ENCODE data around the gene LSP1.

The LSP1 gene

GRCh38 chr11:1844221-1845094, 8.4 kb upstream of the LSP1 start:
- no peak for DNase-seq (ENCODE audit: extremely low read depth, low read depth)

DNA sequence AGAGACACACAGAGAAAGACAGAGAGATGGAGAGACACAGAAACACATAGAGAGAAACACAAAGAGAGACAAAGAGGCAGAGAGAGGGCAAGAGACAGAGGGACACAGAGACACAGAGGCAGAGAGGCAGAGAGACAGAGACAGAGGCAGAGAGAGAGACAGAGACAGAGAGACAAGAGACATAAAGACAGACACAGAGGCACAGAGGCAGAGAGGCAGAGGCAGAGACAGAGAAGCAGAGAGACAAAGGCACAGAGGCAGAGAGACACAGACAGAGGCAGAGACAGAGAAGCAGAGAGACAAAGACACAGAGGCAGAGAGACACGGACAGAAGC, 7.8 kb upstream of the LSP1 start:
- no peak for DNase-seq (ENCODE audit: extremely low read depth, low read depth)
- TF ChIP-seq, protein P1, sequence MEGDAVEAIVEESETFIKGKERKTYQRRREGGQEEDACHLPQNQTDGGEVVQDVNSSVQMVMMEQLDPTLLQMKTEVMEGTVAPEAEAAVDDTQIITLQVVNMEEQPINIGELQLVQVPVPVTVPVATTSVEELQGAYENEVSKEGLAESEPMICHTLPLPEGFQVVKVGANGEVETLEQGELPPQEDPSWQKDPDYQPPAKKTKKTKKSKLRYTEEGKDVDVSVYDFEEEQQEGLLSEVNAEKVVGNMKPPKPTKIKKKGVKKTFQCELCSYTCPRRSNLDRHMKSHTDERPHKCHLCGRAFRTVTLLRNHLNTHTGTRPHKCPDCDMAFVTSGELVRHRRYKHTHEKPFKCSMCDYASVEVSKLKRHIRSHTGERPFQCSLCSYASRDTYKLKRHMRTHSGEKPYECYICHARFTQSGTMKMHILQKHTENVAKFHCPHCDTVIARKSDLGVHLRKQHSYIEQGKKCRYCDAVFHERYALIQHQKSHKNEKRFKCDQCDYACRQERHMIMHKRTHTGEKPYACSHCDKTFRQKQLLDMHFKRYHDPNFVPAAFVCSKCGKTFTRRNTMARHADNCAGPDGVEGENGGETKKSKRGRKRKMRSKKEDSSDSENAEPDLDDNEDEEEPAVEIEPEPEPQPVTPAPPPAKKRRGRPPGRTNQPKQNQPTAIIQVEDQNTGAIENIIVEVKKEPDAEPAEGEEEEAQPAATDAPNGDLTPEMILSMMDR (IDR thresholded peaks at IDR 0.05; ENCODE audit: low read depth, low read length): no peak

More at GRCh38 chr11:1844221-1845094, 8.4 kb upstream of the LSP1 start:
- TF ChIP-seq, protein P1 (IDR thresholded peaks at IDR 0.05; ENCODE audit: low read depth, low read length): no peak

DNA sequence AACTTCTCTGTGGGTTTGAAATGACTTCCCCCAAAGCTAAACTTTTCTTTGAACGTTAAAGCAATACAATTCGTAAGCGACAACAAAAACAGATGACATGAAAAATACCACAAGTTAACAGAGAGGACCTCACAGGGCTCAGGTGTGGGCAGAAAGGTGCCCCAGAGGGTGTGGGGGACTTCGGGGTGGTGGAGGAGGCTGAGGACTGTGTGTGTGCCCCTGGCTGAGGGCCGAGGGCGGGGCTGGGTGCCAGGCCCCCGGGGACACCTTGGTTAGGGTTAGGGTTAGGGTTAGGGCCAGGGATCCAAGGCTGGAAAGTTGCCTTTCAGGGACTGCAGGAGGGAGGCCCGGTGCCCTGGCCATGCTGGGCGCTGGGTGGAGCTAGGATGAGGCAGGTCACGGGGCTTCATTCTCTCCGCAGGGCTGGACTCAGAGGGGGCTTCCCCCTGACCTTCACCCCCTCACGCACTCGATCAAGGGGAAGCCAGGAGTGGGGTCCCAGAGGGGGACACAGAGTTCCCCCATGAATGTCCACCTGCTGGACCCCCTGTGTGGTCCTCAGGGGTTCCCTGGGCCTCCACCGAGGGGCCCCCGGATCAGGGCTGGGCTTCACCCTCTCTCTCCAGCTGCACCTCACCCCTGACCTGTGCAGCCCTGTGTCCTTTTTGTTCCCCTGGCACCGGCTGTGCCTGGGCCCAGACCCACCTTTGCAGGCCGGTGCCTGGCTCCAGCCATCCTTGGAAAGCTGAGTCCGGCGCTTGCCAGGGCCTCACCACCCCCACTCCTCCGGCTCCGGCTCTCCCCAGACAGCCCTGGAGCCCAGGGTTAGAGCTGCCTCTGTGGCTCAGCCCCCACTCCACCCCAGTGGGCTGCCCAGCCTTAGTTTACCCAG, 7.1 kb upstream of the LSP1 start:
- no peak for DNase-seq (ENCODE audit: extremely low read depth, low read depth)
- TF ChIP-seq, protein P1 (IDR thresholded peaks at IDR 0.05; ENCODE audit: low read depth, low read length): no peak

DNA sequence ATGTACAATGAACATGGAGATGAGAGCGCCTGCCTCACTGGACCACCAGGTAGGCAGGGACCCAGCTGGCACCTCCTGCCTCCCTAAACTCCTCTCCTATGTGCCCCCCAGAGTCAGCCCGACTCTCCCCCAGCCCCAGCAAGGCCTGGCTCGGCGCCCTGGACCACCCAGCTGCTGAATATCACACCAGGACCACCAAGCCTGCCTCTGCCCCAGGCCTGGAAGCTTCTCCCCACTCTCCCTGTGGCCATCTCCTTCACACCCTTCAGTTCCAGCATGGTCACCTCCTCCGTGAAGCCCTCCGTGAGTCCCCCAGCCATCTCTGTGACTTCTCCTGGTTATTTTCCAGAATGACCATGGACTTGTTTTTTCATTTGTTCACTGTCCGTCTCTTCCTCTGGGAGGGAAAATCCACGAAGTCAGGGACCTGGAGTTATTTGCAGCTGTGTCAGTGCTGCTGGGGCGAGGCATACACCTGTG, 6.4 kb upstream of the LSP1 start:
- DNase-seq (ENCODE audit: extremely low read depth, low read depth): no peak
- TF ChIP-seq, protein P1 (IDR thresholded peaks at IDR 0.05; ENCODE audit: low read depth, low read length): no peak

- DNase-seq (ENCODE audit: extremely low read depth, low read depth): no peak
Measured at GRCh38 chr11:1847006-1847735, 5.7 kb upstream of the LSP1 start.

DNA sequence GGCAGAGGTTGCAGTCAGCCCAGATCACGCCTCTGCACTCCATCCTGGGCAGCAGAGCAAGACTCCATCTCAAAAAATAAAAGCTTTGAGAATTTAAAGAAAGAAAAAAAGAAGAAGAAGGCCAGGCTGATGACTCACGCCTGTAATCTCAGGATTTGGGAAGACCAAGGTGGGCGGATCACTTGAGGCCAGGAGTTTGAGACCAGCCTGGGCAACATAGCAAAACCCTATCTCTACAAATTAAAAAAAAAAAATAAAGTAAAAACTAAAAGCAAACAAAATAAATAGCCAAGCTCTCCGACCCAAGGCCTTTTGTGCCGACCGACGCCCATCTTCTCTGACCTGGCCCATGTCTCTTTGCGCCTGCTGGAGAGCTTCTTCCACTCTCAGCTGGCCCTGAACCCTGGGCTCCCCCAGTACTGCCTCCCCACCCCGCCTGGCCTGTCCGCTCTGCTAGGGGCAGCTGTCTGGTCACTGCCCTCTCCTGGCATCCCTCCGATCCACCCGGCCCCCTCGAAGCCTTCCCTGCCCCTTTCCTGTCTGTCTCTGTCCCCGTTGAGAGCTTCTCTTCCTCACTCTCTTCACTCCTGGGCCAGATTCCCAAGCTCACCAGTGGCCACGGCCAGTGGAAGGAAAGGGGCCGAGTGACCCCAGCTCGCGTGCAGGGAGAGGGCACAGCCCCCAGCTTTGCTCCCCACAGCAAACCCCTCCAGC, 4.8 kb upstream of the LSP1 start:
- TF ChIP-seq, protein P1 (IDR thresholded peaks at IDR 0.05; ENCODE audit: low read depth, low read length): no peak
- no peak for DNase-seq (ENCODE audit: extremely low read depth, low read depth)

More at GRCh38 chr11:1847006-1847735, 5.7 kb upstream of the LSP1 start:
- TF ChIP-seq, protein P1 (IDR thresholded peaks at IDR 0.05; ENCODE audit: low read depth, low read length): no peak

Measured in AG09319 (cell line).